ENCODE data around the gene GABBR2. TPM values are rescaled to one million over a fixed set of nuclear protein-coding genes. Genes with fewer than 3 reads are reported as not detected.

GABBR2 gene
- total and polyA plus RNA-seq, 9 of the 15 experiments (the other 6 are each of a cell fraction or from before 2014, with no cell fraction given) = 0.15 to 1.9 (median 0.32) TPM

- TF ChIP-seq ZNF224 (CRISPR knock-in tag; IDR thresholded peaks at IDR 0.05) (no peak), MCM2 (IDR thresholded peaks at IDR 0.05; ENCODE audit: low read depth) (no peak), SREBF1 (IDR thresholded peaks at IDR 0.05; ENCODE audit: borderline replicate concordance, low read depth, low read length) (no peak), CHD7 (IDR thresholded peaks at IDR 0.05; ENCODE audit: low read depth, low read length) (no peak), TAF15 (IDR thresholded peaks at IDR 0.05; ENCODE audit: low read depth, low read length) (no peak), CLOCK (CRISPR knock-in tag; IDR thresholded peaks at IDR 0.05; ENCODE audit: borderline replicate concordance) (no peak), ZBTB49 (CRISPR knock-in tag; IDR thresholded peaks at IDR 0.05; ENCODE audit: borderline replicate concordance) (no peak), ZNF277 (CRISPR knock-in tag; IDR thresholded peaks at IDR 0.05; ENCODE audit: borderline replicate concordance) (no peak)
Measured at GRCh38 chr9:98365227-98365669, 343.5 kb downstream of the GABBR2 start (continued).

Measured in K562 (cell line).